Amniotic stem cell (primary cell): Measurements from ENCODE around the gene PROX1.

ENCODE experiments used
- DNase-seq: peaks from one replicate; lab custom pipeline; 2025; lab: John Stamatoyannopoulos, UW

Gene PROX1, protein sequence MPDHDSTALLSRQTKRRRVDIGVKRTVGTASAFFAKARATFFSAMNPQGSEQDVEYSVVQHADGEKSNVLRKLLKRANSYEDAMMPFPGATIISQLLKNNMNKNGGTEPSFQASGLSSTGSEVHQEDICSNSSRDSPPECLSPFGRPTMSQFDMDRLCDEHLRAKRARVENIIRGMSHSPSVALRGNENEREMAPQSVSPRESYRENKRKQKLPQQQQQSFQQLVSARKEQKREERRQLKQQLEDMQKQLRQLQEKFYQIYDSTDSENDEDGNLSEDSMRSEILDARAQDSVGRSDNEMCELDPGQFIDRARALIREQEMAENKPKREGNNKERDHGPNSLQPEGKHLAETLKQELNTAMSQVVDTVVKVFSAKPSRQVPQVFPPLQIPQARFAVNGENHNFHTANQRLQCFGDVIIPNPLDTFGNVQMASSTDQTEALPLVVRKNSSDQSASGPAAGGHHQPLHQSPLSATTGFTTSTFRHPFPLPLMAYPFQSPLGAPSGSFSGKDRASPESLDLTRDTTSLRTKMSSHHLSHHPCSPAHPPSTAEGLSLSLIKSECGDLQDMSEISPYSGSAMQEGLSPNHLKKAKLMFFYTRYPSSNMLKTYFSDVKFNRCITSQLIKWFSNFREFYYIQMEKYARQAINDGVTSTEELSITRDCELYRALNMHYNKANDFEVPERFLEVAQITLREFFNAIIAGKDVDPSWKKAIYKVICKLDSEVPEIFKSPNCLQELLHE

GRCh38 chr1:213987927-213988506, at the start of gene PROX1:
Gene PROX1, plus strand, starts transcription at chr1:213987973. Its CDS starts 8,563 bp downstream, at chr1:213996536.
- no peak for DNase-seq

DNA sequence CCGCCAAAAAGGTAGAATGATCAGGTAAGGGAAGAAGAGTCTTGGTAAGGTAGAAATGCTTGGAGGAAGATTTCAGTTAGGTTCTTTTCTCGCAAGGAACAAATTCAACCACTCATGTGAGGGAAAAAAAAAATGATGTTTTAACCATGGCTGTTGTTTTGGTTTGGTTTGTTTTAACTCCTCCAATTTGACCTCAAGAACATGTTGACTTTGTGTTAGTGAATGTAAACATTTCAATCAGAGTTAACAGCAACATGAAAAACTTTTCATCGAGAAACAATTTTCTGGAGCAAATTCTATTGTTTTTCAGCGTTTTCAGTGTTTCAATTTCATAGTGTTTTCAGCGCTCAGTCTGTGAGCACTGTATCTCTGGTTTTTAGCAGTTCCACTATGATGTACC, 49.0 kb upstream of the PROX1 start:
- DNase-seq, result no peak

GRCh38 chr1:213939888-213940287, 47.9 kb upstream of the PROX1 start:
- no peak for DNase-seq

GRCh38 chr1:213940947-213941346, 46.8 kb upstream of the PROX1 start:
- no peak for DNase-seq

GRCh38 chr1:213942061-213942460, 45.7 kb upstream of the PROX1 start:
- DNase-seq, result no peak

GRCh38 chr1:213947200-213947801, 40.5 kb upstream of the PROX1 start:
- no peak for DNase-seq

DNA sequence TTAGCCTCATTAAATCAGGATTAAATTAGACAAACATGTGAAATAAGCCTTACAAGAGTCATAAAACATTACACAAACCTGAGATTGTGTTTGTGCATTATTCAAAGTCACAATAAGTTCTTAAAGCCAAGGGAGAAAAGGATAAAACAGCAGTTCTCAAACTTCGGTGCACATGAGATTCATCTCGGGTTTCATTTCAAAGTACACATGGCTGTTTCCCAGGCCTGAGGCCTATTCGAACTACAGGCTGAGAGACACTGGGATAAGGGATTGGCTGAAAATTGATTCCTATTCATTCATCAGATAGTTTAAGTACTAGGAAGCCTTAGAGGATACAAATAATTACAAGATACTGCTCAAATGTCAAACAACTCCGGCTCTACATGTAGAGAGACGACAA, 35.9 kb upstream of the PROX1 start:
- DNase-seq, result no peak

- DNase-seq, result no peak
Observed at GRCh38 chr1:213953806-213954205, 34.0 kb upstream of the PROX1 start.

- DNase-seq, result no peak
Observed at GRCh38 chr1:213956295-213956770, 31.4 kb upstream of the PROX1 start.

GRCh38 chr1:213958346-213958745, 29.4 kb upstream of the PROX1 start:
- DNase-seq, result no peak

GRCh38 chr1:213960963-213961362, 26.8 kb upstream of the PROX1 start:
- no peak for DNase-seq

- DNase-seq, result no peak
Observed at GRCh38 chr1:213962508-213962907, 25.3 kb upstream of the PROX1 start.

- no peak for DNase-seq
Observed at GRCh38 chr1:213966122-213966521, 21.7 kb upstream of the PROX1 start.

DNA sequence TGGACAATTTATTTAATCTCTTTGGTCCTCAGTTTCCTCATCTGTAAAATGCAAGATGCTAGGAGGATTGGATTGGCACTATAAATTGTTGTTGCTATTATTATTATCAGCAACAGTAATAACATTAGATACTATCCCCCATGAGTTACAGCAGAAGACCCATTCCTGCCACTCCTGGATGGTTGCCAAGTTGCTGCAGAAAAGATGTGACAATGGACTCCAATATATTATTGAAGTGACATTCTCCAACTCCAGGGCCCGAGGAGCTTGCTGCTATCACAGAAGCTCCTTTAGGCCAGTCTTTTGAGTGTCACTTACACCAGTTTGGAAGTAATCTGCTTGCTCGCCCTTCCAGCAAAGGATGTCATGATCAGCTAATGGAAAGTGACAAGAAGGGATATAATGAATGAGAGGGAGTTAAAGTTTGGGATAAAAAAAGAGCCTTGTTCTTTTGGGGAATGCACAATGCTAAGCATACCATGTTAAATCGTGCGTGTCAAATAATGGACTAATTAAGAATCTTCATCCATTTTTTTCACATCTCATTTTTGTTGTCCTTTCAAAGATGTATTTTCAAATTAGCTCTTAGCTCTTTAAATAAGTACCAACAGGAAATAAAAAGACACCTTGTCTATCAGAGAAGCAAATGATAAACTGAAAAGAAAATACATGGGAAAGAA, 19.5 kb upstream of the PROX1 start:
- DNase-seq, result no peak

DNA sequence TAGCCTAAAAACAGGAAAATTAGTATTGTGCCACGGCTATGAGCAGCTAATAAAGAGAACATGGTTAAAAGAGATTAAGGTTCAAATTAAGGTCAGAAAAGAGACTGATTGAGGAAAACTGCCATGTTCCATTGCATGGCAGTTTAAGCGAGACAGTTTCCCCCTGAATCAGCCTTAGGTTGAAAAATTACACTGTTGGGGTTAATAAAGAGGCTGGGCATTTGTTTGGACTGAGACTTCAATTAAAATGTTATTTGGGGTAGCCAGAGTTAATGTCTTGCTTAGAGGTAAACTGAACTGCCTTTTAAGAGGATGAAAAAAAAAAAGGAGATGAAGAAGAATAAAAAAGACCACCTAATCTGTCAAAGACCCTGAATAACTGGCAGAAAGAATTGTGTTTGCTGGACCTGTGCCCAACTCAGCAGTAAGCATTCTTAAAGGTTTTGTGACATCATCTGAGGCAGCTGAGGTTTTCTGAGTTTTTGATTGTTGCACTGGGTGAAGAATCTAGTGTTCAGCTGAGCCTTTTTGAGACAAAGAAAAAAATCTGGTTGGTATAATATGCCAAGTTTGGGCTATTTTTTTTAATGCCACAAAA, 17.7 kb upstream of the PROX1 start:
- DNase-seq, result no peak

GRCh38 chr1:213972141-213972540, 15.6 kb upstream of the PROX1 start:
- no peak for DNase-seq

- DNase-seq, result no peak
Observed at GRCh38 chr1:213973129-213973528, 14.6 kb upstream of the PROX1 start.

GRCh38 chr1:213976665-213977485, 10.9 kb upstream of the PROX1 start:
- no peak for DNase-seq

DNA sequence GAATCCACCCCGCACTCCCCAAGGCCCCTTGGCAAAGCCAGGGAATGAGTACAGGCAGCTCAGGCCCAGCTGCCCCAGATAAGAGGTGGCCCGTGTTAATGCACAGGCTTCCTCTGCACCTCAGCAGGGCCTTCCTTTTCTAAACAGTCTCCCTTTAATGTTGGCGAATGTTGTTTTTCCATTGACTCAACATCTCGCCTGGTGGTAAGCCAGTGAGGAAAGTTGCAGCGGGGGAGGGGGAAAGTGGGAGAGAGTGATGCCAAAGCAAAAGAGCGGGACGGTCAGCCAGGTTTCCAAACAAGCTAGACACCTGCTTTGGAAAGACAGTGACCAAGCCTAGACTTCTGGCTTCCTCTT, 10.3 kb upstream of the PROX1 start:
- no peak for DNase-seq

DNA sequence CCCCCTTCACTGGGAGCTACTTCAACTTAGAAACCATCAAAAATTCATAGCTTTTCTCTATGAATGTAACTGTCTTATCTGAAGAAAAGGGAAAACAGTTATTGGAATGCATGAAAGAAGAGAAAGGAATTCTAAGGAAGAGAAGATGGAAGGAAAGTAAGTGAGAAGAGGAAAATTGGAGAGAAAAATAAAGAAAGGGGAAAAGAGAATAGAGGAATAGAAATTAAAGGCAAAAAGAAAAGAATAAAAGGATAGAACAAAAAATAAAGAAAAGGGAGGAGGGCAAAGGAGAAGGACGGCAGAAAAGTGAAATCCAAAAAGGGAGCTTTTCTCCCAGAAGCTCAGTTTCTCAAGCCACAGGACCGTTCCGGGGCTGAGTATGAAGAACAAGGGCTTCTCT, 9.9 kb upstream of the PROX1 start:
- DNase-seq, result no peak
